HG03354 (cell line): ENCODE data around the gene RUNX2.

Source experiments
- ATAC-seq: cut with Tn5 transposase; IDR thresholded peaks from one replicate; pipeline ENCODE4 v1.9.1; 2021; ENCODE audit warnings: mild to moderate bottlenecking; ENCODE audit not compliant: unreplicated experiment, poor library complexity, severe bottlenecking

Gene RUNX2

GRCh38 chr6:45595010-45595851 lies 267.1 kb downstream of the RUNX2 start:
- ATAC-seq: no peak

- no peak for ATAC-seq
Measured at GRCh38 chr6:45597424-45597823, 269.3 kb downstream of the RUNX2 start.

- no peak for ATAC-seq
Measured at GRCh38 chr6:45599053-45599452, 270.9 kb downstream of the RUNX2 start.

GRCh38 chr6:45605971-45606370 lies 277.8 kb downstream of the RUNX2 start:
- ATAC-seq: no peak

- no peak for ATAC-seq
Measured at GRCh38 chr6:45606831-45607400, 278.8 kb downstream of the RUNX2 start.

GRCh38 chr6:45607798-45608197 lies 279.7 kb downstream of the RUNX2 start:
- no peak for ATAC-seq

- ATAC-seq: no peak
Measured at GRCh38 chr6:45608252-45608913, 280.3 kb downstream of the RUNX2 start.

- no peak for ATAC-seq
Measured at GRCh38 chr6:45609141-45609638, 281.1 kb downstream of the RUNX2 start.

GRCh38 chr6:45610374-45610773 lies 282.2 kb downstream of the RUNX2 start:
- ATAC-seq: no peak

- ATAC-seq: no peak
Measured at GRCh38 chr6:45610832-45611231, 282.7 kb downstream of the RUNX2 start.

- ATAC-seq: no peak
Measured at GRCh38 chr6:45611491-45611890, 283.4 kb downstream of the RUNX2 start.

- no peak for ATAC-seq
Measured at GRCh38 chr6:45613656-45614055, 285.5 kb downstream of the RUNX2 start.

- no peak for ATAC-seq
Measured at GRCh38 chr6:45614488-45615285, 286.6 kb downstream of the RUNX2 start.

GRCh38 chr6:45616209-45616608 lies 288.1 kb downstream of the RUNX2 start:
- no peak for ATAC-seq

GRCh38 chr6:45617441-45617840 lies 289.3 kb downstream of the RUNX2 start:
- no peak for ATAC-seq

GRCh38 chr6:45618259-45618658 lies 290.1 kb downstream of the RUNX2 start:
- ATAC-seq: no peak

GRCh38 chr6:45619211-45619760 lies 291.2 kb downstream of the RUNX2 start:
- ATAC-seq: no peak

- no peak for ATAC-seq
Measured at GRCh38 chr6:45619994-45620471, 291.9 kb downstream of the RUNX2 start.

- no peak for ATAC-seq
Measured at GRCh38 chr6:45624228-45624627, 296.1 kb downstream of the RUNX2 start.
